Thyroid gland (tissue), 4 donors: Measurements from ENCODE around the gene ZNFX1. TPM values are rescaled to one million over a fixed set of nuclear protein-coding genes. Genes with fewer than 3 reads are reported as not detected.

Experiments used
- DNase-seq, 2 donors: peaks; one replicate each; pipeline ENCODE4 v3.0.0-alpha.2; 2019
- H3K27ac ChIP-seq, 3 donors: fragments of 200-600 bp; sonication (generic); 1 replicate in 2 of 3; 2 replicates in 1 of 3; pipeline ENCODE4 v1.5.1; 2016 to 2019; ENCODE audit warnings: mild to moderate bottlenecking in 1 of 3, moderate library complexity in 1 of 3
- H3K27me3 ChIP-seq: fragments of 200-600 bp; sonication (generic); one replicate; pipeline ENCODE4 v1.5.1; 2019
- H3K36me3 ChIP-seq, 2 donors: fragments of 200-600 bp; sonication (generic); one replicate each; pipeline ENCODE4 v1.5.1; 2016 to 2019
- H3K4me1 ChIP-seq, 2 donors: fragments of 200-600 bp; sonication (generic); one replicate each; pipeline ENCODE4 v1.5.1; 2017 to 2019
- H3K4me3 ChIP-seq, 3 donors: fragments of 200-600 bp; sonication (generic); replicated peaks in 1 of 3; 1 replicate in 2 of 3; 2 replicates in 1 of 3; pipeline ENCODE4 v1.5.1; 2016; ENCODE audit warnings: mild to moderate bottlenecking in 1 of 3
- H3K9me3 ChIP-seq: fragments of 200-600 bp; sonication (generic); one replicate; pipeline ENCODE4 v1.5.1; 2017
- POLR2A ChIP-seq, 2 donors: fragments of 450-650 bp; IDR thresholded peaks; one replicate each; pipeline ENCODE4 v1.6.1; 2017; ENCODE audit warnings: antibody characterized with exemption in 2 of 2, mild to moderate bottlenecking in 2 of 2, moderate library complexity in 1 of 2
- WGBS, 2 donors: methylation state at CpG; one replicate each; pipeline ENCODE4 v1.1.5; 2017; 5-methylcytosine and 5-hydroxymethylcytosine counted together
- intact Hi-C: fragments of 100-400 bp; cut with DNase I; formaldehyde crosslinking; loops from one replicate; pipeline ENCODE4 v1.15.1; 2023
- total RNA-seq, 4 donors: library from RNA; depleted of rRNA; stranded (reverse); fragments of >200 nt; gene quantifications; one replicate each; pipeline ENCODE4 v1.2.3, GENCODE V29; 2016
- TF ChIP-seq, protein P1 (sequence below), 6 experiments: fragments of 200-600 bp in 3 of 6; fragments of 450-650 bp in 3 of 6; sonication (generic) in 3 of 6; IDR thresholded peaks; one replicate each; pipeline ENCODE4 v1.5.1; 2016 to 2019; ENCODE audit warnings: antibody characterized with exemption in 6 of 6, mild to moderate bottlenecking in 2 of 6, inconsistent platforms in 1 of 6, moderate library complexity in 1 of 6

ZNFX1 gene
- total RNA-seq, 4 donors from 2014 or later: 39.8 to 52.2 (median 46.3) TPM

DNA sequence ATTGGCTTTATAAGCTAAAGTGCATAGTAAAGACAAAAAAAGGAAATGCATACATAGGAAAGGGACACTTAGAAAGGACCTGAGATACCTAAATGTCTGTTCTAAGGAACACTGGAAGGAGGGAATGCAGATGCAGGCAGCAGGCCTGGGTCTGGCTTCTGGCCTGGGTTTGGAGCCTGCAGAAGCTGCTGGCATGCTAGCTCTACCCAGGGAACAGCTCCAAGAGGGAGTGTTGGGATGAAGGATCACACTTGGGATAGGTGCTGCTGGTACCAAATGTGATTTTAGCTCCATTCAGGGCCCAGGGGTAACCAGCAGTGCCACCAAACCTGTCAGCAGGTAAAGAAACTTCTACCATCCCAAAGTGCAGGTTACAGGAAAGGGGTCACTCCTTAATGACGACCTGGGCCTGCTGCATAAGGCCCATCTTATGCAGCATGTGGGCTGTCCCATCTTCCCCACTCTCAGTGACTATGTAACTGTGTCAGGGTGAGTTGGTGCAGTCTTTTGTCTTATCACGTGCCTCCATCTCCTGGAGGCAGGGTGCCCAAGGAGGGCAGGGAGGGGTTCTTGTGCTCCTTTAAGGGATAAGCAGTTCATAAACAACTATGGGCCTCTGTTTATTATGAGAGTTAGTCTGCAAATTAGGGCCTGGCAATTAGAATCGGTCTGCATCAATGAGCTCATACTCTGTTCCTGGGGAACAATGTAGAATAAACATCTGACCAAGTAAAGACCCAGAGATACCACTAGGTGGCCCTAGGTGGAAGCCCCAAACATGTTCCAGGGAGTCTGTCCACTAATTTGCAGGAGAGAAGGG is 31.7 kb downstream of the ZNFX1 start:
- TF ChIP-seq, protein P1, sequence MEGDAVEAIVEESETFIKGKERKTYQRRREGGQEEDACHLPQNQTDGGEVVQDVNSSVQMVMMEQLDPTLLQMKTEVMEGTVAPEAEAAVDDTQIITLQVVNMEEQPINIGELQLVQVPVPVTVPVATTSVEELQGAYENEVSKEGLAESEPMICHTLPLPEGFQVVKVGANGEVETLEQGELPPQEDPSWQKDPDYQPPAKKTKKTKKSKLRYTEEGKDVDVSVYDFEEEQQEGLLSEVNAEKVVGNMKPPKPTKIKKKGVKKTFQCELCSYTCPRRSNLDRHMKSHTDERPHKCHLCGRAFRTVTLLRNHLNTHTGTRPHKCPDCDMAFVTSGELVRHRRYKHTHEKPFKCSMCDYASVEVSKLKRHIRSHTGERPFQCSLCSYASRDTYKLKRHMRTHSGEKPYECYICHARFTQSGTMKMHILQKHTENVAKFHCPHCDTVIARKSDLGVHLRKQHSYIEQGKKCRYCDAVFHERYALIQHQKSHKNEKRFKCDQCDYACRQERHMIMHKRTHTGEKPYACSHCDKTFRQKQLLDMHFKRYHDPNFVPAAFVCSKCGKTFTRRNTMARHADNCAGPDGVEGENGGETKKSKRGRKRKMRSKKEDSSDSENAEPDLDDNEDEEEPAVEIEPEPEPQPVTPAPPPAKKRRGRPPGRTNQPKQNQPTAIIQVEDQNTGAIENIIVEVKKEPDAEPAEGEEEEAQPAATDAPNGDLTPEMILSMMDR (IDR thresholded peaks at IDR 0.05): peak in 5 of 6 experiments; percentile 49 to 70 (median 64)
- no peak for TF ChIP-seq POLR2A (IDR thresholded peaks at IDR 0.05)
- no peaks in the 10 kb centered on the region for H3K27me3 ChIP-seq
- DNase-seq: peak; percentile 21 to 39
- intact Hi-C loops: loop anchor here (5.0 to 10.0 kb wide), 2 partner anchors 81 to 239 kb away; partner anchors contain the start of gene KCNB1
- H3K36me3 ChIP-seq: peaks cover 74 to 88% of the 10 kb centered on the region in 2 donors
- no peaks in the 10 kb centered on the region for H3K9me3 ChIP-seq
- H3K27ac ChIP-seq: no peak overlapping the region
- WGBS, 2 donors: 55 to 70% methylated on average over 2 to 3 of the region's 3 CpGs
- H3K4me1 ChIP-seq: no peaks in the 10 kb centered on the region
- no peak overlapping the region for H3K4me3 ChIP-seq

DNA sequence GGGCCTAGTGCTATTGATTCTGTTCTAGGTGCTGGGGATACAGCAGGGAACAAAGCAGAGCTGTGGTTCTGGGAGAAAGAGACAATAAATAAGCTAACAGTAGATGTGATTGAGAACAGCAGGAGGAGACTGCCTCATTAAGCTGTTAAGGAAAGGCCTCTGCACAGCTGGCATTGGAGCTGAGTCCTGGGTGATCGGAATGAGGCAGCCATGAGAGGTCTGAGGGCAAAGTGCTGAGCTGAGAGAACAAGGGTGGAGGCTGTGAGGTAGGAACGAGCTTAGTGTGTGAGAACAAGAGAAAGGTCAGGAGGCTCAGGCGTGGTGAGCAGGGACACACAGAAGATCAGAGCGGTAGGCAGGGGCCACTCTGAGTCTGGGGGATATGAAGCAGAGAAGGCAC is 40.3 kb downstream of the ZNFX1 start:
- H3K4me1 ChIP-seq: no peaks in the 10 kb centered on the region
- no peaks in the 10 kb centered on the region for H3K27me3 ChIP-seq
- peaks cover 71 to 80% of the 10 kb centered on the region in 2 donors for H3K36me3 ChIP-seq
- no peaks in the 10 kb centered on the region for H3K9me3 ChIP-seq
- WGBS, 2 donors: 93 to 94% methylated on average over 4 of the region's 4 CpGs
- intact Hi-C loops: no loop called here
- no peak for DNase-seq
- H3K27ac ChIP-seq: no peak overlapping the region
- TF ChIP-seq, protein P1 (IDR thresholded peaks at IDR 0.05): no peak
- no peak for TF ChIP-seq POLR2A (IDR thresholded peaks at IDR 0.05)
- no peak overlapping the region for H3K4me3 ChIP-seq

- intact Hi-C loops: no loop called here
- no peak for TF ChIP-seq POLR2A (IDR thresholded peaks at IDR 0.05)
- no peak for DNase-seq
- Histone ChIP-seq H3K27me3 (no peaks in the 10 kb centered on the region), H3K4me1 (no peaks in the 10 kb centered on the region), H3K9me3 (no peaks in the 10 kb centered on the region), H3K36me3 (peaks cover 72 to 78% of the 10 kb centered on the region in 2 donors), H3K4me3 (no peak overlapping the region), H3K27ac (no peak overlapping the region)
- 96% methylated on average over 9 of the region's 9 CpGs for WGBS, 2 donors
Observed at GRCh38 chr20:49236301-49236700, 41.6 kb downstream of the ZNFX1 start.

DNA sequence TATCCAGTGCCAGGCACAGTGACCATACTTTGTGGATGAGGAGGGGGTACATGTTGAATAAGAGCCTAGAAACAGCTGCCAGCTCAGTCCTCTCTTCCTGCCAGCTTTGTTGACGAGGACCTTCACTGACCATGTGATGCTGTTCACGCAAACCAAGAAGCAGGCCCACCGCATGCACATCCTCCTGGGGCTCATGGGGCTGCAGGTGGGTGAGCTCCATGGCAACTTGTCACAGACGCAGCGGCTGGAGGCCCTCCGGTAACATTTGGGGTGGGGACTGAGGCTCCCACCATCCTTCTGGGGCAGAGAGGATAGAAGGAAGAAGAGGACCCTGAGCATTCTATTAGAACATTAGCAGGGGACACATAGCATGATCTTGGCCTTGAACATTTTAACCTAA is 43.0 kb downstream of the ZNFX1 start:
- intact Hi-C loops: no loop called here
- DNase-seq: no peak
- H3K4me1 ChIP-seq: no peaks in the 10 kb centered on the region
- H3K27ac ChIP-seq: no peak overlapping the region
- no peak overlapping the region for H3K4me3 ChIP-seq
- no peaks in the 10 kb centered on the region for H3K27me3 ChIP-seq
- 91 to 94% methylated on average over 6 of the region's 6 CpGs for WGBS, 2 donors
- TF ChIP-seq POLR2A (IDR thresholded peaks at IDR 0.05): no peak
- TF ChIP-seq, protein P1 (IDR thresholded peaks at IDR 0.05): no peak
- H3K36me3 ChIP-seq: peaks cover 76 to 88% of the 10 kb centered on the region in 2 donors
- H3K9me3 ChIP-seq: no peaks in the 10 kb centered on the region

DNA sequence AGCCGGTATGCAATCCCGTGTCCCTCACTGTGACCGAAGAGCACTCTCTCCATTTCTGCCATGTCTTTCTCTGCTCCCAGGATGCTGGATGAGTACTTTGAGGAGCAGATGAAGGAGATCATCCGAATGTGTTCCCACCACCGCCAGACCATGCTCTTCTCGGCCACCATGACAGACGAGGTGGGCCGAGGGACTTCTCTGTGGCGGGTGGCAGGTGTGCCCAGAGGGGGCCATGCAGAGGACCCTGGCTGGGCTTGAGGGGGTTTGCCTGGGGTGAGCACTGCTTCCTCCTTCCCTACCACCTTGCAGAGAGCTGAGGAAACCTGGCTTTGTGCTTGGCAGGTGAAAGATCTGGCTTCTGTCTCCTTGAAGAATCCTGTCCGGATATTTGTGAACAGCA is 44.6 kb downstream of the ZNFX1 start:
- WGBS, 2 donors: 97% methylated on average over 6 to 10 of the region's 10 CpGs
- TF ChIP-seq POLR2A (IDR thresholded peaks at IDR 0.05): no peak
- TF ChIP-seq, protein P1 (IDR thresholded peaks at IDR 0.05): no peak
- no peak for DNase-seq
- Histone ChIP-seq H3K27me3 (no peaks in the 10 kb centered on the region), H3K36me3 (peaks cover 70 to 87% of the 10 kb centered on the region in 2 donors), H3K4me3 (no peak overlapping the region), H3K4me1 (no peaks in the 10 kb centered on the region), H3K27ac (no peak overlapping the region), H3K9me3 (no peaks in the 10 kb centered on the region)
- intact Hi-C loops: no loop called here
